HG03521 (cell line): Measurements from ENCODE around the gene OR10H2.
"Not testable (repeated sequence)": the region's sequence is repeated elsewhere in the genome, so short reads cannot be mapped to it uniquely, and the experiment has no call there.

Source experiments
- ATAC-seq: cut with Tn5 transposase; IDR thresholded peaks from one replicate; pipeline ENCODE4 v1.9.1; 2021; ENCODE audit warnings: mild to moderate bottlenecking, moderate library complexity; ENCODE audit not compliant: unreplicated experiment

Gene OR10H2

GRCh38 chr19:15727724-15728123 lies at the start of gene OR10H2:
Gene OR10H2, plus strand, starts transcription at chr19:15728024. Its CDS starts 20 bp downstream, at chr19:15728044.
- ATAC-seq = no peak

- no peak for ATAC-seq
These were observed 48.7 kb upstream of the OR10H2 start for GRCh38 chr19:15679089-15679488.

GRCh38 chr19:15679865-15680264 lies 48.0 kb upstream of the OR10H2 start:
- not testable (repeated sequence) for ATAC-seq

GRCh38 chr19:15680478-15681322 lies 47.1 kb upstream of the OR10H2 start:
- no peak for ATAC-seq

- no peak for ATAC-seq
These were observed 44.4 kb upstream of the OR10H2 start for GRCh38 chr19:15683411-15683810.

GRCh38 chr19:15684828-15685227 lies 43.0 kb upstream of the OR10H2 start:
- ATAC-seq = no peak

GRCh38 chr19:15696654-15697194 lies 31.1 kb upstream of the OR10H2 start:
- no peak for ATAC-seq

- no peak for ATAC-seq
These were observed 25.9 kb upstream of the OR10H2 start for GRCh38 chr19:15701757-15702533.

GRCh38 chr19:15702534-15702930 lies 25.3 kb upstream of the OR10H2 start:
- no peak for ATAC-seq

GRCh38 chr19:15714638-15715037 lies 13.2 kb upstream of the OR10H2 start:
- no peak for ATAC-seq

GRCh38 chr19:15715642-15716041 lies 12.2 kb upstream of the OR10H2 start:
- no peak for ATAC-seq

- no peak for ATAC-seq
These were observed 10.0 kb upstream of the OR10H2 start for GRCh38 chr19:15717809-15718208.

GRCh38 chr19:15721268-15721667 lies 6.6 kb upstream of the OR10H2 start:
- no peak for ATAC-seq

GRCh38 chr19:15722956-15723355 lies 4.9 kb upstream of the OR10H2 start:
- ATAC-seq = no peak

- ATAC-seq = no peak
These were observed 2.7 kb downstream of the OR10H2 start for GRCh38 chr19:15730538-15730937.

- no peak for ATAC-seq
These were observed 4.6 kb downstream of the OR10H2 start for GRCh38 chr19:15732388-15732787.

GRCh38 chr19:15733895-15734294 lies 6.1 kb downstream of the OR10H2 start:
- ATAC-seq = no peak

GRCh38 chr19:15737722-15738121 lies 9.9 kb downstream of the OR10H2 start, which contains the start of gene OR10H3:
Gene OR10H3, plus strand, starts transcription at chr19:15737985. Its CDS starts 3,408 bp downstream, at chr19:15741393.
- ATAC-seq = no peak

GRCh38 chr19:15740785-15741184 lies 13.0 kb downstream of the OR10H2 start:
- ATAC-seq = no peak

GRCh38 chr19:15748239-15748638 lies 20.4 kb downstream of the OR10H2 start:
- ATAC-seq = no peak

GRCh38 chr19:15758379-15758778 lies 30.6 kb downstream of the OR10H2 start:
- ATAC-seq = no peak
